ENCODE results near the gene MTOR.

The MTOR gene

GRCh38 chr1:11131816-11132215 is 130.5 kb downstream of the MTOR start:
- TF ChIP-seq CTCF (conservative IDR thresholded peaks at IDR 0.05): no peak

GRCh38 chr1:11130406-11130805 is 131.9 kb downstream of the MTOR start:
- no peak for TF ChIP-seq CTCF (conservative IDR thresholded peaks at IDR 0.05)
- H3K27ac ChIP-seq: no peak overlapping the region

More at GRCh38 chr1:11131816-11132215, 130.5 kb downstream of the MTOR start:
- 0 out of 2 replicates have a peak overlapping the region, but pooled peaks have one; percentile 87 for H3K27ac ChIP-seq

- TF ChIP-seq CTCF (conservative IDR thresholded peaks at IDR 0.05): no peak
- no peak overlapping the region for H3K27ac ChIP-seq
These were observed 132.5 kb downstream of the MTOR start for GRCh38 chr1:11129649-11130390.

- no peak overlapping the region for H3K27ac ChIP-seq
- no peak for TF ChIP-seq CTCF (conservative IDR thresholded peaks at IDR 0.05)
These were observed 135.8 kb downstream of the MTOR start for GRCh38 chr1:11126569-11126968.

- TF ChIP-seq CTCF (conservative IDR thresholded peaks at IDR 0.05): no peak
These were observed 136.4 kb downstream of the MTOR start for GRCh38 chr1:11125931-11126330.

GRCh38 chr1:11124965-11125364 is 137.4 kb downstream of the MTOR start:
- TF ChIP-seq CTCF (conservative IDR thresholded peaks at IDR 0.05): no peak

More at GRCh38 chr1:11125931-11126330, 136.4 kb downstream of the MTOR start:
- no peak overlapping the region for H3K27ac ChIP-seq

GRCh38 chr1:11116318-11116717 is 146.0 kb downstream of the MTOR start:
- H3K27ac ChIP-seq: peak overlapping the region; percentile 81
- no peak for TF ChIP-seq CTCF (conservative IDR thresholded peaks at IDR 0.05)

More at GRCh38 chr1:11124965-11125364, 137.4 kb downstream of the MTOR start:
- no peak overlapping the region for H3K27ac ChIP-seq
